Stomach (tissue), 9 donors: Measurements from ENCODE around the gene RAC2. TPM values are rescaled to one million over a fixed set of nuclear protein-coding genes. Genes with fewer than 3 reads are reported as not detected.
"Not testable (repeated sequence)": the region's sequence is repeated elsewhere in the genome, so short reads cannot be mapped to it uniquely, and the experiment has no call there.

Source experiments
- DNase-seq, 2 donors: peaks; one replicate each; pipeline versions ENCODE4 v3.0.0 to v3.0.0-alpha.2; 2013 to 2019
- H3K27ac ChIP-seq, 5 donors: fragments of 200-600 bp in 4 of 5; sonication (generic) in 4 of 5; one replicate each; pipeline ENCODE4 v1.5.1; 2013 to 2019; ENCODE audit warnings: mild to moderate bottlenecking in 1 of 5, moderate library complexity in 1 of 5
- H3K27me3 ChIP-seq, 3 donors: fragments of 200-600 bp; sonication (generic); one replicate each; pipeline ENCODE4 v1.5.1; 2017 to 2019; ENCODE audit warnings: mixed run types in 1 of 3
- H3K36me3 ChIP-seq, 4 donors: fragments of 200-600 bp; sonication (generic); 1 replicate in 3 of 4; 2 replicates in 1 of 4; pipeline ENCODE4 v1.5.1; 2016 to 2019
- H3K4me1 ChIP-seq, 4 donors: fragments of 200-600 bp; sonication (generic); one replicate each; pipeline ENCODE4 v1.5.1; 2016 to 2019
- H3K4me3 ChIP-seq, 4 donors: fragments of 200-600 bp; sonication (generic) in 3 of 4; one replicate each; pipeline ENCODE4 v1.5.1; 2016 to 2019; ENCODE audit warnings: mild to moderate bottlenecking in 1 of 4
- H3K9me3 ChIP-seq, 4 donors: fragments of 200-600 bp; sonication (generic); one replicate each; pipeline ENCODE4 v1.5.1; 2016 to 2019
- EP300 ChIP-seq: sonication (generic); formaldehyde crosslinking; IDR thresholded peaks from one replicate; pipeline ENCODE4 v1.6.1; 2017; ENCODE audit warnings: antibody characterized with exemption
- POLR2A ChIP-seq, 4 donors: fragments of 450-650 bp; IDR thresholded peaks; one replicate each; pipeline ENCODE4 v1.6.1; 2016; ENCODE audit warnings: antibody characterized with exemption in 4 of 4, control low read depth in 2 of 4, mild to moderate bottlenecking in 1 of 4, moderate library complexity in 1 of 4
- POLR2AphosphoS5 ChIP-seq, 3 donors: sonication (generic); formaldehyde crosslinking; IDR thresholded peaks; one replicate each; pipeline ENCODE4 v1.6.1; 2016; ENCODE audit warnings: antibody characterized with exemption in 3 of 3
- WGBS, 5 donors: extraction: QIAGEN DNeasy Blood & Tissue Kit in 3 of 5; methylation state at CpG; one replicate each; pipeline versions ENCODE4 v1.1.5 to v1.1.7; 2013 to 2018; 5-methylcytosine and 5-hydroxymethylcytosine counted together
- intact Hi-C: fragments of 100-400 bp; cut with DNase I; formaldehyde crosslinking; loops from one replicate; pipeline ENCODE4 v1.15.1; 2023; ENCODE audit warnings: low total_unique reads
- polyA plus RNA-seq, 3 donors: library from polyadenylated mRNA; stranded (reverse); fragments of 200-250 nt; gene quantifications; one replicate each; pipeline ENCODE4 v1.2.3, GENCODE V29; 2013
- total RNA-seq, 5 donors: library from RNA; depleted of rRNA; stranded (reverse); fragments of >200 nt; gene quantifications; one replicate each; pipeline versions ENCODE4 v1.1.0 to v1.2.3, GENCODE V29; 2014 to 2016
- TF ChIP-seq, protein P1 (sequence below), 7 experiments: fragments of 450-650 bp in 4 of 7; fragments of 200-600 bp in 3 of 7; sonication (generic) in 3 of 7; IDR thresholded peaks; one replicate each; pipeline ENCODE4 v1.5.1; 2016 to 2019; ENCODE audit warnings: antibody characterized with exemption in 7 of 7, control low read depth in 2 of 7, mild to moderate bottlenecking in 1 of 7
- donor health status: healthy with polysubstance abuse.
- donor health status: Bipolar disorder and iron deficiency.
- donor health status: healthy.

The RAC2 gene
- total and polyA plus RNA-seq, 8 donors, result 1.8 to 50.4 (median 16.3) TPM

DNA sequence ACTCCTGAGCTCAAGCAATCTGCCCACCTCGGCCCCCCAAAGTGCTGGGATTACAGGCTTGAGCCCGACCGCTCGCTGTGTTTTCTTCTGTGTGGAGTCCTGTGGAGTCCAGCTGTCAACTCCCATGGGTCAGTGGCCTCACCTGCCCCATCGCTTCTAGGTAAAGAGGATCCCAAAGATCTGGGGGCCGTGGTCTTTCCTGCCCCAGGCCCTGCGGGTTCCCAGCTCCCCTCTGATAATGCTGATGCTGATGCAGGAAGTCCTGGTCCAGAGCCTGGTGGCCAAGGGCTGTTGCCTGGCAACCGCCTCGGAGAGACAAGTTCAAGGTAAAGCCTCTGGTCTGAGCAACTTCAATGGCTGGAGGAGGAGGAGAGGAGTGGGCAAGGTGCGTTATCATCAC, 41.4 kb downstream of the RAC2 start:
- TF ChIP-seq, protein P1, sequence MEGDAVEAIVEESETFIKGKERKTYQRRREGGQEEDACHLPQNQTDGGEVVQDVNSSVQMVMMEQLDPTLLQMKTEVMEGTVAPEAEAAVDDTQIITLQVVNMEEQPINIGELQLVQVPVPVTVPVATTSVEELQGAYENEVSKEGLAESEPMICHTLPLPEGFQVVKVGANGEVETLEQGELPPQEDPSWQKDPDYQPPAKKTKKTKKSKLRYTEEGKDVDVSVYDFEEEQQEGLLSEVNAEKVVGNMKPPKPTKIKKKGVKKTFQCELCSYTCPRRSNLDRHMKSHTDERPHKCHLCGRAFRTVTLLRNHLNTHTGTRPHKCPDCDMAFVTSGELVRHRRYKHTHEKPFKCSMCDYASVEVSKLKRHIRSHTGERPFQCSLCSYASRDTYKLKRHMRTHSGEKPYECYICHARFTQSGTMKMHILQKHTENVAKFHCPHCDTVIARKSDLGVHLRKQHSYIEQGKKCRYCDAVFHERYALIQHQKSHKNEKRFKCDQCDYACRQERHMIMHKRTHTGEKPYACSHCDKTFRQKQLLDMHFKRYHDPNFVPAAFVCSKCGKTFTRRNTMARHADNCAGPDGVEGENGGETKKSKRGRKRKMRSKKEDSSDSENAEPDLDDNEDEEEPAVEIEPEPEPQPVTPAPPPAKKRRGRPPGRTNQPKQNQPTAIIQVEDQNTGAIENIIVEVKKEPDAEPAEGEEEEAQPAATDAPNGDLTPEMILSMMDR (IDR thresholded peaks at IDR 0.05), result no peak
- TF ChIP-seq POLR2A (IDR thresholded peaks at IDR 0.05), result no peak
- no peak for TF ChIP-seq POLR2AphosphoS5 (IDR thresholded peaks at IDR 0.05)
- no peak for TF ChIP-seq EP300
- no peaks in the 10 kb centered on the region for H3K27me3 ChIP-seq
- peaks cover 12 to 21% (median 20%) of the 10 kb centered on the region in 4 donors for H3K4me1 ChIP-seq
- H3K27ac ChIP-seq, result no peak overlapping the region
- WGBS, 5 donors, result 79 to 94% (median 84%) methylated on average over 8 to 10 of the region's 10 CpGs
- H3K36me3 ChIP-seq, result no peaks in the 10 kb centered on the region
- intact Hi-C loops, result loop anchor here (5.0 to 10.0 kb wide), 2 partner anchors 40 to 118 kb away; no protein-coding TSS in a partner anchor
- H3K4me3 ChIP-seq, result no peak overlapping the region
- no peaks in the 10 kb centered on the region for H3K9me3 ChIP-seq
- DNase-seq, result no peak

DNA sequence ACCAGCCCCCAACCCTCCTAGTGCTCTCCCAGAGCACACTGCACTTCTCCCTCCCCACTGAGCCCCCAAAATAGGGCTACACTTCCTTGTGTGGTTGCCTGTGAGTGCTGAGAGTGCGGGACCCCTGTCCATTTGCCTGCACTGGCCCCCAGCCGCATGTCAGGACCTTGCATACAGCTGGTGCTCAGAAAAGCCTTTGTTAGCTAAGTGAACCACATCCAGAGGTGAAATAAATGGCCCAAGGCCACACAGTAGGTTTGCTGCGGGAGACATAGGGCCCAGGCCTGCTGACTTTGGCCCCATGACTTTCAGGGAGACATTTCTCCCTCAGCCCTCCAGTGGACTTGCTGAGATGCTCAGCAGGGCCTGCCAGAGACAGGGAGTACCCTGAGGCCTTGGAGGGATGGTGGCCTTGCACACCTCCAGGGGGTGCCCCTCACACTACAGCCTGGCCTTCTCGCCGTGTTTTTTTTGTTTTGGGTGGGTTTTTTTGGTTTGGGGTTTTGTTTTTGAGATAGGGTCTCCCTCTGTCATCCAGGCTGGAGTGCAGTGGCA, 42.0 kb downstream of the RAC2 start:
- Histone ChIP-seq H3K9me3 (no peaks in the 10 kb centered on the region), H3K27ac (no peak overlapping the region), H3K4me1 (peaks cover 19 to 28% (median 26%) of the 10 kb centered on the region in 4 donors), H3K4me3 (no peak overlapping the region), H3K27me3 (no peaks in the 10 kb centered on the region), H3K36me3 (no peaks in the 10 kb centered on the region)
- intact Hi-C loops, result loop anchor here (5.0 to 10.0 kb wide), 2 partner anchors 40 to 117 kb away; no protein-coding TSS in a partner anchor
- DNase-seq, result no peak
- 70 to 92% (median 89%) methylated on average over 3 to 5 of the region's 5 CpGs for WGBS, 5 donors
- TF ChIP-seq POLR2AphosphoS5 (IDR thresholded peaks at IDR 0.05) (no peak), POLR2A (IDR thresholded peaks at IDR 0.05) (no peak), EP300 (no peak)
- TF ChIP-seq, protein P1 (IDR thresholded peaks at IDR 0.05), result no peak

DNA sequence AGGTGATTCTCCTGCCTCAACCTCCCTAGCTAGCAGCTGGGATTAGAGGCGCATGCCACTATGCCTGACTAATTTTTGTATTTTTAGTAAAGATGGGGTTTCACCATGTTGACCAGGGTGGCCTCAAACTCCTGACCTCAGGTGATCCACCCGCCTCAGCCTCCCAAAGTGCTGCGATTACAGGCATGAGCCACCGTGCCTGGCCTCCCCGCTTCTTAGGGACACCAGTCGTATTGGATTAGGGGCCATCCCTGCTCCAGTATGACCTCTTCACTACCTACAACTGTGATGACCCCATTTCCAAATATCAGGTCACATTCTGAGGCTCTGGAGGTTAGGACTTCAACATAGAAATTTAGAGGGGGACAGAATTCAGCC, 42.6 kb downstream of the RAC2 start:
- peaks cover 25 to 34% (median 33%) of the 10 kb centered on the region in 4 donors for H3K4me1 ChIP-seq
- WGBS, 5 donors, result 92 to 98% (median 96%) methylated on average over 6 of the region's 6 CpGs
- H3K4me3 ChIP-seq, H3K27me3 ChIP-seq, DNase-seq, H3K9me3 ChIP-seq, H3K27ac ChIP-seq, H3K36me3 ChIP-seq: not testable (repeated sequence)
- intact Hi-C loops, result loop anchor here (5.0 to 10.0 kb wide), 2 partner anchors 39 to 117 kb away; no protein-coding TSS in a partner anchor

DNA sequence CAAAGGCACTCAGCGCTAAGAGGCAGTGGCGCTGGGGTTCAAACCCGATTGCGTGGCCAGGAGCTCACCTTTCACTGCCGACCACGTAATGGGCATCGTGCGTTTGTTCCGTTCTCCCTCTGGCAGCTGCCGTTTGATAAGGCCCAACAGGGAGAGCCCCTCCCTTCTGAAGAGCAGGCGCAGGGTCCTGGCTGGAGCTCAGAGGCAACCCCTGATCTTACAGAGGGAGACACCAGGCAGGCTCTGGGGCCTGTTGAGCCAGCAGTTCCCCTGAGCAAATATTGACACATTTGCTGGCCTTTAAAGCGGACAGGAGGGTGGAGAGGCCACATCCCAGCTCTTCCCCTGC, 44.3 kb downstream of the RAC2 start:
- no peaks in the 10 kb centered on the region for H3K27me3 ChIP-seq

More for the DNA sequence above, 44.3 kb downstream of the RAC2 start:
- peaks cover 30 to 42% (median 40%) of the 10 kb centered on the region in 4 donors for H3K4me1 ChIP-seq
- peak overlapping the region; percentile 26 to 97 (median 97) for H3K27ac ChIP-seq
- DNase-seq, result no peak
- no peaks in the 10 kb centered on the region for H3K9me3 ChIP-seq
- H3K4me3 ChIP-seq, result peak overlapping the region; percentile 57 to 76 (median 62)
- intact Hi-C loops, result loop anchor here (5.0 to 10.0 kb wide), 2 partner anchors 37 to 115 kb away; no protein-coding TSS in a partner anchor
- WGBS, 5 donors, result 4 to 24% (median 8%) methylated on average over 5 to 12 of the region's 12 CpGs
- no peaks in the 10 kb centered on the region for H3K36me3 ChIP-seq
- TF ChIP-seq, protein P1 (IDR thresholded peaks at IDR 0.05), result peak in 1 of 7 experiments; percentile 33
- TF ChIP-seq EP300, result no peak
